GM12801 (cell line): Measurements from ENCODE around the gene HOMER3.

ENCODE experiments used
- CTCF ChIP-seq: IDR thresholded peaks from one replicate; pipeline ENCODE4 v1.5.1; 2011; ENCODE audit warnings: control low read depth; ENCODE audit not compliant: insufficient read length; ENCODE audit errors: extremely low read depth

HOMER3 gene

GRCh38 chr19:18940769-18941627, at the start of gene HOMER3:
Gene HOMER3 (minus strand): TSS chr19:18941217. CDS start chr19:18938982, 2,235 bp downstream.
- no peak for TF ChIP-seq CTCF

GRCh38 chr19:18990128-18990708, 49.2 kb upstream of the HOMER3 start:
- TF ChIP-seq CTCF = no peak

- TF ChIP-seq CTCF = no peak
Observed at GRCh38 chr19:18989316-18989715, 48.3 kb upstream of the HOMER3 start.

GRCh38 chr19:18987456-18987855, 46.4 kb upstream of the HOMER3 start:
- no peak for TF ChIP-seq CTCF

GRCh38 chr19:18985257-18985656, 44.2 kb upstream of the HOMER3 start:
- TF ChIP-seq CTCF = no peak

DNA sequence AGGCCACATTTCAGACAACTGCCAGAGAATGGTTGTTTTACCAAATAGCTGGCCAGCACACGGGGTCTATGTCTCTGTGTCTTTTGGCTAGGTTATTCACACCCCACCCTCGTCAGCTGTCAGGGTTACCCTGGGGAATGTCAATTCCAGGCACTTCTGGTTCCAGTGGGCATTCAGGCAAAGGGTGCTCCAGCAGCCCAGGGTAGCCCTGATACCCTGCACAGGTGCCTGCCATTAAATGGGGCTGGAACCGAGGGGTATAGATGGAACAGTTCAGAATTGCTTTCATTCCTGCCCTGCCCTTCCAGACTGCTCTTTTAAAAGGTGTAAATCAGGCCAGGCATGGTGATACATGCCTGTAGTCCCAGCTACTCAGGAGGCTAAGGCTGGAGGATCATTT, 43.2 kb upstream of the HOMER3 start:
- no peak for TF ChIP-seq CTCF

GRCh38 chr19:18982669-18983068, 41.7 kb upstream of the HOMER3 start:
- no peak for TF ChIP-seq CTCF
